NCI-H748 treated with DMSO at 0.1 percent for 48 hours (cell line): ENCODE results near the gene TFAP2E.

Experiments
- DNase-seq: peaks from one replicate; lab custom pipeline; 2025; lab: John Stamatoyannopoulos, UW

The TFAP2E gene

GRCh38 chr1:35644204-35644603 lies 71.1 kb downstream of the TFAP2E start:
- no peak for DNase-seq
